B cell (primary cell): ENCODE data around the gene AGRN. TPM values are rescaled to one million over a fixed set of nuclear protein-coding genes. Genes with fewer than 3 reads are reported as not detected.

Source experiments
- ATAC-seq: fragments of 200-7000 bp; cut with Tn5 transposase; one replicate; pipeline ENCODE4 v1.10.0; 2021; ENCODE audit warnings: low read depth, mild to moderate bottlenecking, moderate number of reproducible peaks, moderate library complexity
- CTCF ChIA-PET: fragments of 350-600 bp; sonication (Branson Sonifier 250); formaldehyde crosslinking; loops from one replicate; lab custom pipeline; 2021; ENCODE audit warnings: antibody characterized with exemption, inconsistent platforms; lab: Charles Lee
- POLR2A ChIA-PET: fragments of 350-600 bp; sonication (Branson Sonifier 250); formaldehyde crosslinking; loops from one replicate; lab custom pipeline; 2021; ENCODE audit warnings: antibody characterized with exemption; lab: Charles Lee
- DNase-seq: peaks from one replicate; pipeline ENCODE4 v3.0.0; 2013
- H2AFZ ChIP-seq: 2 replicates; pipeline ENCODE4 v1.6.1; 2012; ENCODE audit warnings: mild to moderate bottlenecking, low read depth, low read length; ENCODE audit not compliant: insufficient read depth, poor library complexity, severe bottlenecking
- H3K27ac ChIP-seq, 2 donors: 1 replicate in 1 of 2; 2 replicates in 1 of 2; pipeline ENCODE4 v1.5.1; 2012 to 2013; ENCODE audit warnings: low read length in 2 of 2, mild to moderate bottlenecking in 2 of 2, moderate library complexity in 1 of 2
- H3K27me3 ChIP-seq, 4 experiments: fragments of 200-600 bp in 1 of 4; sonication (generic) in 1 of 4; replicated peaks in 1 of 4; 1 replicate in 2 of 4; 2 replicates in 2 of 4; pipeline versions ENCODE4 v1.6.1 to v1.7.0; 2013 to 2016; ENCODE audit warnings: low read length in 3 of 4, mild to moderate bottlenecking in 2 of 4, mixed read lengths in 1 of 4, moderate library complexity in 1 of 4; ENCODE audit not compliant: insufficient read depth in 4 of 4, control insufficient read depth in 3 of 4; ENCODE audit errors: control extremely low read depth in 1 of 4
- H3K36me3 ChIP-seq, 2 experiments: replicated peaks in 1 of 2; 1 replicate in 1 of 2; 2 replicates in 1 of 2; pipeline versions ENCODE4 v1.6.1 to v1.7.1; 2013; ENCODE audit warnings: low read length in 1 of 2; ENCODE audit not compliant: insufficient read depth in 2 of 2, control insufficient read depth in 1 of 2; ENCODE audit errors: control extremely low read depth in 1 of 2, extremely low read depth in 1 of 2
- H3K4me1 ChIP-seq, 2 donors: fragments of 200-600 bp in 1 of 2; sonication (generic) in 1 of 2; 1 replicate in 1 of 2; 2 replicates in 1 of 2; pipeline versions ENCODE4 v1.5.1 to v1.6.1; 2013 to 2017; ENCODE audit warnings: low read length in 2 of 2; ENCODE audit not compliant: control insufficient read depth in 2 of 2, insufficient read depth in 2 of 2
- H3K4me2 ChIP-seq: replicated peaks from 2 replicates; pipeline ENCODE3; 2012; ENCODE audit warnings: mild to moderate bottlenecking, low read depth, low read length; ENCODE audit not compliant: poor library complexity, severe bottlenecking
- H3K4me3 ChIP-seq, 5 experiments: fragments of 200-600 bp in 1 of 5; sonication (generic) in 1 of 5; 1 replicate in 3 of 5; 2 replicates in 2 of 5; pipeline versions ENCODE4 v1.5.1 to v1.7.0; 2011 to 2016; ENCODE audit warnings: low read length in 4 of 5, mild to moderate bottlenecking in 4 of 5, low read depth in 2 of 5, control low read depth in 1 of 5, moderate library complexity in 1 of 5; ENCODE audit not compliant: insufficient read depth in 1 of 5; ENCODE audit errors: control extremely low read depth in 1 of 5, extremely low read depth in 1 of 5
- H3K79me2 ChIP-seq: fragments of 200-600 bp; sonication (generic); one replicate; pipeline ENCODE4 v1.6.0; 2016; ENCODE audit warnings: low read length; ENCODE audit not compliant: control insufficient read depth, insufficient read depth
- H3K9ac ChIP-seq: fragments of 200-600 bp; sonication (generic); 2 replicates; pipeline ENCODE4 v1.6.1; 2017; ENCODE audit warnings: mild to moderate bottlenecking, low read length, moderate library complexity
- H3K9me3 ChIP-seq, 3 donors: one replicate each; pipeline versions ENCODE4 v1.6.1 to v1.7.1; 2013; ENCODE audit warnings: low read length in 2 of 3; ENCODE audit not compliant: control insufficient read depth in 2 of 3, insufficient read depth in 1 of 3; ENCODE audit errors: control extremely low read depth in 1 of 3
- H4K20me1 ChIP-seq: 2 replicates; pipeline ENCODE4 v1.6.0; 2012; ENCODE audit warnings: mild to moderate bottlenecking, low read length; ENCODE audit not compliant: insufficient read depth, control insufficient read depth, poor library complexity, severe bottlenecking
- H3K27ac Mint-ChIP-seq: one replicate; pipeline ENCODE4 v1.8.0; 2021; ENCODE audit warnings: mixed read lengths
- H3K27me3 Mint-ChIP-seq: one replicate; pipeline ENCODE4 v1.8.0; 2021; ENCODE audit warnings: mixed read lengths
- H3K4me1 Mint-ChIP-seq: one replicate; pipeline ENCODE4 v1.8.0; 2021; ENCODE audit warnings: mixed read lengths
- H3K4me3 Mint-ChIP-seq: one replicate; pipeline ENCODE4 v1.8.0; 2021; ENCODE audit warnings: mixed read lengths
- H3K9me3 Mint-ChIP-seq: one replicate; pipeline ENCODE4 v1.8.0; 2022; ENCODE audit warnings: mixed read lengths; ENCODE audit not compliant: insufficient read depth
- CTCF ChIP-seq: fragments of 200-600 bp; IDR thresholded peaks from one replicate; pipeline ENCODE4 v1.8.0; 2022; ENCODE audit warnings: antibody characterized with exemption, mild to moderate bottlenecking
- EZH2 ChIP-seq: IDR thresholded peaks from 2 replicates; pipeline ENCODE4 v1.6.1; 2012; ENCODE audit warnings: borderline replicate concordance, low read depth, mild to moderate bottlenecking, moderate library complexity, low read length; ENCODE audit not compliant: insufficient read depth, poor library complexity, severe bottlenecking
- WGBS: methylation state at CpG from one replicate; pipeline ENCODE4 v1.1.5; 2013; ENCODE audit warnings: missing lambda C conversion rate; ENCODE audit not compliant: insufficient coverage; 5-methylcytosine and 5-hydroxymethylcytosine counted together
- intact Hi-C: fragments of 100-400 bp; cut with micrococcal nuclease; formaldehyde crosslinking; loops from one replicate; pipeline ENCODE4 v1.10.0; 2022
- polyA plus RNA-seq: library from polyadenylated mRNA; depleted of rRNA; stranded (reverse); fragments of >200 nt; gene quantifications from 2 replicates; pipeline ENCODE4 v1.2.3, GENCODE V29; 2012
- total RNA-seq, 2 donors: library from RNA; stranded (reverse); fragments of 120-200 nt in 1 of 2; gene quantifications; 1 replicate in 1 of 2; 2 replicates in 1 of 2; pipeline versions ENCODE4 v1.2.3 to v1.2.4, GENCODE V29; 2013 to 2022

AGRN gene
- total and polyA plus RNA-seq, 2 donors (not counting 1 experiment from before 2014, with no cell fraction given), result 7.3 to 31.3 TPM

GRCh38 chr1:1066403-1067283 lies 46.7 kb downstream of the AGRN start:
- WGBS, result 72% methylated on average over 16 of the region's 27 CpGs
- no peak for ATAC-seq
- Histone ChIP-seq H3K4me3 (no peak overlapping the region), H3K27ac (no peak overlapping the region), H3K79me2 (no peaks in the 10 kb centered on the region), H4K20me1 (peaks cover 13% of the 10 kb centered on the region), H3K27me3 (peaks cover 0 to 28% (median 14%) of the 10 kb centered on the region in 4 experiments), H3K36me3 (no peaks in the 10 kb centered on the region), H3K4me2 (no peak overlapping the region), H3K9ac (no peak overlapping the region), H2AFZ (no peak overlapping the region), H3K4me1 (peaks cover 46 to 48% of the 10 kb centered on the region in 2 donors), H3K9me3 (peaks cover 0 to 17% (median 0%) of the 10 kb centered on the region in 3 donors)
- ChIA-PET POLR2A (no interaction called here), CTCF (no interaction called here)
- DNase-seq, result no peak
- intact Hi-C loops, result loop anchor here (10.0 kb wide), 1 partner anchor 52 kb away; the partner anchor contains the start of gene ISG15
- Mint-ChIP-seq H3K4me3 (peak overlapping the region; percentile 29), H3K4me1 (peaks cover 35% of the 10 kb centered on the region), H3K27ac (peak overlapping the region; percentile 32), H3K27me3 (no peaks in the 10 kb centered on the region), H3K9me3 (no peaks in the 10 kb centered on the region)
- TF ChIP-seq EZH2 (no peak), CTCF (no peak)
